NCI-H82 (cell line): Measurements from ENCODE around the gene KRTAP10-7.
"Not testable (repeated sequence)": the region's sequence is repeated elsewhere in the genome, so short reads cannot be mapped to it uniquely, and the experiment has no call there.

ENCODE experiments used
- DNase-seq: peaks from one replicate; lab custom pipeline; 2025; lab: John Stamatoyannopoulos, UW

Gene KRTAP10-7, protein sequence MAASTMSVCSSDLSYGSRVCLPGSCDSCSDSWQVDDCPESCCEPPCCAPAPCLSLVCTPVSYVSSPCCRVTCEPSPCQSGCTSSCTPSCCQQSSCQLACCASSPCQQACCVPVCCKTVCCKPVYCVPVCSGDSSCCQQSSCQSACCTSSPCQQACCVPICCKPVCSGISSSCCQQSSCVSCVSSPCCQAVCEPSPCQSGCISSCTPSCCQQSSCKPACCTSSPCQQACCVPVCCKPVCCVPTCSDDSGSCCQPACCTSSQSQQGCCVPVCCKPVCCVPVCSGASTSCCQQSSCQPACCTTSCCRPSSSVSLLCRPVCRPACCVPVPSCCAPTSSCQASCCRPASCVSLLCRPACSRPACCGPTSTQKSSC

DNA sequence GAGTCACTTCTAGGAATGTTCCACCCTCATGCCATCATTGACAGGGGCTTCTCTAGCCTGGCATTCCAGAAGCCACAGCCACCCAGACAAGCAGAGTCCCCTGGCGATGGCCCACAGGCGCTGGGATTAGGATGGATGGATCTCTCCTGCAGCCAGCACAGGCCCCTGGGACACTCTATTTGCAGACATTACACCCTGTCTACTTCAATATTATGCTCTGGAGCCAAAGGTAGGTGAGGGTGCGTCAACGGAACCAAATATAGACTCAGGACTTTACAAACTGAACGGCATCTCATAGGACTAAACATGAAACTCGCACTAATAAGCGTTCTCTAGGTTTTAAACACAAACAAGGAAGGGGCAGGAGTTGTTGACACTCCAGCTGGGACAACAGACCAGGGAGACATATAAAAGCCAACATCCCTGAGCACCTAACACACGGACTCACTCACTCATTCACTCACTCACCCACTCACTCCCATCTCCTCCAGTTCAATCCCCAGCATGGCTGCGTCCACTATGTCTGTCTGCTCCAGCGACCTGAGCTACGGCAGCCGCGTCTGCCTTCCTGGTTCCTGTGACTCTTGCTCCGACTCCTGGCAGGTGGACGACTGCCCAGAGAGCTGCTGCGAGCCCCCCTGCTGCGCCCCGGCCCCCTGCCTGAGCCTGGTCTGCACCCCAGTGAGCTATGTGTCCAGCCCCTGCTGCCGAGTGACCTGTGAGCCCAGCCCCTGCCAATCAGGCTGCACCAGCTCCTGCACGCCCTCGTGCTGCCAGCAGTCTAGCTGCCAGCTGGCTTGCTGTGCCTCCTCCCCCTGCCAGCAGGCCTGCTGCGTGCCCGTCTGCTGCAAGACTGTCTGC is at the start of gene KRTAP10-7:
Gene KRTAP10-7 (plus strand): TSS at position 480 of the 861 bp plus-strand sequence. CDS start 25 bp downstream, at position 505.
- DNase-seq = not testable (repeated sequence)

DNA sequence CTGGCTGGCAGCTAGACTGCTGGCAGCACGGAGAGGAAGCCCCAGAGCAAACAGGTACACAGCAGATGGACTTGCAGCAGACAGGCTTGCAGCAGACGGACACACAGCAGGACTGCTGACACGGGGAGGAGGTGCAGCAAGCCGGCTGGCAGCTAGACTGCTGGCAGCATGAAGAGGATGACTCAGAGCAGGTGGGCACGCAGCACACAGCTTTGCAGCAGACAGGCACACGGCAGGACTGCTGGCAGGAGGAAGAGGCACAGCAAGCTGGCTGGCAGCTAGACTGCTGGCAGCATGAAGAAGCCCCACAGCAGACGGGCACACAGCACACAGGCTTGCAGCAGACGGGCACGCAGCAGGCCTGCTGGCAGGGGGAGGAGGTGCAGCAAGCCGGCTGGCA is 49.6 kb upstream of the KRTAP10-7 start:
- no peak for DNase-seq

- no peak for DNase-seq
Observed at GRCh38 chr21:44551340-44551961, 48.9 kb upstream of the KRTAP10-7 start, which contains the start of gene KRTAP10-2. Gene KRTAP10-2, minus strand, starts transcription at chr21:44551505. Its CDS starts 47 bp downstream, at chr21:44551458.

DNA sequence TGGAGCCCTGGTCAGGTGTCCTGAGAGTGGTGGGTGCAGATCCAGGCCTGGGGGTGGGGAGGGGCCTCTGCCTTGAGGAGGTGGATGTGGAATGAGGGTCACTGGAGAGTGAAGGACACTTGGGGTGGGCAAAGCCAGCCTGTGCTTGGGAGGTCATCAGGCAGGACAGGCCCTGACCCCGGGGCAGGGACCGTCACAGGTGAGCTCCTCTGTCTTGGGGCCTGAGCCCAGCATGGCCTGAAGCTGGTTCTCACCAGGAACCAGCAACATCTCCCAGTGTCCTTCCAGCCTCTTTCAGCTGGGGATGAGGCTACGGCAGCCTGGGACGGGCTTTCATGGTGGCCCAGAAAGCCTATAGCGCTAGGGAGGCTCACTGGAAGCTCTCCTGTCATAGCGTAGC is 48.3 kb upstream of the KRTAP10-7 start:
- no peak for DNase-seq

GRCh38 chr21:44552681-44553080 is 47.7 kb upstream of the KRTAP10-7 start:
- DNase-seq = no peak

GRCh38 chr21:44555200-44555875 is 45.1 kb upstream of the KRTAP10-7 start:
- DNase-seq = no peak

- DNase-seq = no peak
Observed at GRCh38 chr21:44556879-44557278, 43.5 kb upstream of the KRTAP10-7 start.

GRCh38 chr21:44557491-44558328 is 42.7 kb upstream of the KRTAP10-7 start:
- DNase-seq = no peak

- not testable (repeated sequence) for DNase-seq
Observed at GRCh38 chr21:44558329-44558675, 42.1 kb upstream of the KRTAP10-7 start.

- no peak for DNase-seq
Observed at GRCh38 chr21:44558695-44559094, 41.7 kb upstream of the KRTAP10-7 start, which contains the start of gene KRTAP10-3. Gene KRTAP10-3, minus strand, starts transcription at chr21:44558795. Its CDS starts 80 bp downstream, at chr21:44558715.

DNA sequence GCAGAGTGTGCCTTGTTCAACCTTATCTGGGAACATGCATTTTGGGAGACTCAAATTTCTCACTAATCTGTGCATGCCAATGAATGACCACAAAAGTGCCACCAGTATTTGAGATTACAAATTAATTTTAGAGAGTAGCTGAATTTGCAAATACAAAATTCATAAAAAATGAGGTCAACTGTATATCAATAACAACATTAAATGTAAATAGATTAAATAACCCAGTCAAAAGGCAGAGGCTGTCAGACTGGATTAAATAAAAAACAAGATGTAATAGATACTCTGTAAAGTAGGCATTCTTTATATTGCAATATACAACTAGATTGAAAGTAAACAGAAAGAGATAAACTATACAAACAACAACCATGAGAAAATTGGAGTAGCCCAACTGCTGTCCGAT is 36.3 kb upstream of the KRTAP10-7 start:
- no peak for DNase-seq

- DNase-seq = no peak
Observed at GRCh38 chr21:44564886-44565598, 35.4 kb upstream of the KRTAP10-7 start.

GRCh38 chr21:44566403-44566802 is 34.0 kb upstream of the KRTAP10-7 start:
- no peak for DNase-seq

DNA sequence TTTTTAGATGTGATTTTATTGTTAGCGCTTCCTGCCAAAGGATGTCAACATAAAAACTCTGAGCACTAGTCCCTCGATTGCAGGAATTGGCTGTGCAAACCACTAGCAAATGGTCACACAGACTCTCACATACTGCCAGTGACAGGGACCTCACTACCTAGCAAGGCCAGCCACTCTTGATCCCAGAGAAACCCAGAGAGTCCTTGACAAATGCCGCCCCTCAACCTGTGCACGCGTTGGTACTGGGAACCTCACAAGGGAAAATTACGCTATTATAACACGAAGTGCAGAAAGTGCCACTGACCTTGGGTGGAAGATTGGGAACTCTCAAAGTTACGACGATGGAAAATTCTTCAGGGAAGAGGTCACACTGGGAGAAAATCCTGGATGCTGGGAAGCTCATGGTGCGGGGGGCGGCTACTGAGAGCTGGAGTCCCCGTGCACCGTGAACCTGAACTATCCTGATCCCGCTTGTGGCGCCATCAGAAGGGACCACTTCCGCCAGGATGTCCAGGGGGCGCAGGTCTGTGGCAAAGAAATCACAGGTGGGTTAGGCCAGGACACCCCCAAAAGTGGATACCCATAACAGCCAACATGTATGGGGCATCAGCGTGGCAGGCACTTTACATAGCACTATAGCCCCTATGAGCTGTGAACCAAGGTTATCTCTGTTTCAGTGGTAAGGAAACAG is 32.8 kb upstream of the KRTAP10-7 start:
- no peak for DNase-seq

- DNase-seq = no peak
Observed at GRCh38 chr21:44568261-44568660, 32.1 kb upstream of the KRTAP10-7 start.

- DNase-seq = no peak
Observed at GRCh38 chr21:44568667-44569556, 31.5 kb upstream of the KRTAP10-7 start.

- DNase-seq = no peak
Observed at GRCh38 chr21:44569861-44570517, 30.4 kb upstream of the KRTAP10-7 start.

DNA sequence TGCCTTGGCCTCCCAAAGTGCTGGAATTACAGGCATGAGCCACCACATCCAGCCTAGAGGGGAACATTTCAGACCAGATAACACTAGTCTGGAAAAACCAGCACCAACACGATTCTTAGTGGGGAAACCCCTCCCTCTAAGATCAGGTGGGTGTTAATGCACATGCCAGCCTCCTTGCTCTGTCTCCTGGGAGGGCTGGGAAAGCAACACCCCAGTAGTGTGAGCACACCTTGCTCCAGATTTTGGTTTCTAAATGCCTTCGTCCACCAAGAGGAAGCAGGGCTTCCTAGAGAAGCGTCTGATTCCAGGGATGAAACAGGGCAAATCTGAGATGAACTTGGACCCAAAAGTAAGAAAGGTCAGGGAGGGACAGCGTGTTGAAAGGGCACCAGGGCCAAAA is 29.1 kb upstream of the KRTAP10-7 start:
- no peak for DNase-seq
